Esophagus muscularis mucosa (tissue), 4 donors: ENCODE results near the gene TMPRSS11A. TPM values are rescaled to one million over a fixed set of nuclear protein-coding genes. Genes with fewer than 3 reads are reported as not detected.

Experiments used
- DNase-seq: peaks from one replicate; pipeline ENCODE4 v3.0.0-alpha.2; 2017; ENCODE audit errors: extremely low spot score
- H3K27ac ChIP-seq, 4 donors: fragments of 200-600 bp; sonication (generic); replicated peaks in 1 of 4; 1 replicate in 3 of 4; 2 replicates in 1 of 4; pipeline ENCODE4 v1.5.1; 2016 to 2019; ENCODE audit warnings: mild to moderate bottlenecking in 1 of 4
- H3K27me3 ChIP-seq, 4 donors: fragments of 200-600 bp; sonication (generic); one replicate each; pipeline versions ENCODE4 v1.5.1 to v1.6.0; 2016 to 2019
- H3K36me3 ChIP-seq, 4 donors: fragments of 200-600 bp; sonication (generic); one replicate each; pipeline ENCODE4 v1.5.1; 2016 to 2019
- H3K4me1 ChIP-seq, 4 donors: fragments of 200-600 bp; sonication (generic); one replicate each; pipeline ENCODE4 v1.5.1; 2016 to 2019
- H3K4me3 ChIP-seq, 4 donors: fragments of 200-600 bp; sonication (generic); 1 replicate in 2 of 4; 2 replicates in 2 of 4; pipeline ENCODE4 v1.5.1; 2016 to 2019; ENCODE audit warnings: mild to moderate bottlenecking in 4 of 4, moderate library complexity in 1 of 4
- H3K9me3 ChIP-seq, 4 donors: fragments of 200-600 bp; sonication (generic); 1 replicate in 3 of 4; 2 replicates in 1 of 4; pipeline ENCODE4 v1.5.1; 2016 to 2019
- EP300 ChIP-seq: sonication (generic); formaldehyde crosslinking; IDR thresholded peaks from one replicate; pipeline ENCODE4 v1.6.1; 2017; ENCODE audit warnings: antibody characterized with exemption
- POLR2A ChIP-seq: fragments of 450-650 bp; IDR thresholded peaks from one replicate; pipeline ENCODE4 v1.6.1; 2017; ENCODE audit warnings: antibody characterized with exemption, moderate library complexity, mild to moderate bottlenecking, low read depth
- POLR2AphosphoS5 ChIP-seq, 2 donors: sonication (generic); formaldehyde crosslinking; IDR thresholded peaks; one replicate each; pipeline ENCODE4 v1.6.1; 2017; ENCODE audit warnings: antibody characterized with exemption in 2 of 2
- WGBS: methylation state at CpG from one replicate; pipeline ENCODE4 v1.1.5; 2018; 5-methylcytosine and 5-hydroxymethylcytosine counted together
- intact Hi-C: fragments of 100-400 bp; cut with DNase I; formaldehyde crosslinking; loops from one replicate; pipeline ENCODE4 v1.15.1; 2023
- total RNA-seq, 4 donors: library from RNA; depleted of rRNA; stranded (reverse); fragments of >200 nt; gene quantifications; one replicate each; pipeline versions ENCODE4 v1.1.0 to v1.2.1, GENCODE V29; 2016
- TF ChIP-seq, protein P1 (sequence below), 3 experiments: fragments of 200-600 bp in 2 of 3; fragments of 450-650 bp in 1 of 3; sonication (generic) in 2 of 3; IDR thresholded peaks; one replicate each; pipeline ENCODE4 v1.5.1; 2017 to 2019; ENCODE audit warnings: antibody characterized with exemption in 3 of 3, mild to moderate bottlenecking in 2 of 3, moderate library complexity in 1 of 3

TMPRSS11A gene
- total RNA-seq, 4 donors from 2014 or later: 0.17 to 0.42 TPM; not detected in 2

DNA sequence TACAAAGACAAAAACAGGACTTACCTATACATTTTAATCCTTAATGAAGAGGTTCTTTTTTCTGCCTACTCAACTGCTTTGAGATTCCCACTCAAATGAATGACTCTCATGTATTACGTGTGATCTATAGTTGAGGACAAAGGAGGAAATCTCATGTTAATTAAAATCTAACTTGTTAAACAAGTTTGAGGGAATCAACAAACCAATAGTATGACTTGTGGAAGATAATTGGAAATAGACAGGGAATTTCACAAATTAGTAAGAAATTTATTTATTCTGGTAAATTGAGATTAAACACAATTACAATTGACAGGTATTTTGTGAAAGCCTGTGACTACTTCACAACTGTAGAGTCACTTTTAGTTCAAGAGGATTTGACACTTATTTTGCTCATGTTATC, 79.4 kb downstream of the TMPRSS11A start, which contains the start of gene TMPRSS11D:
Gene TMPRSS11D, minus strand, starts transcription at position 101 of the 400 bp plus-strand sequence. Its CDS starts 69 bp downstream, at position 32.
- Histone ChIP-seq H3K4me1 (no peaks in the 10 kb centered on the region), H3K27me3 (no peaks in the 10 kb centered on the region), H3K36me3 (no peaks in the 10 kb centered on the region), H3K27ac (no peak within 1 kb of the TSS), H3K9me3 (no peaks in the 10 kb centered on the region), H3K4me3 (no peak within 1 kb of the TSS)
- intact Hi-C loops: no loop called here
- 80% methylated on average over 1 of the region's 1 CpG for WGBS
- TF ChIP-seq, protein P1, sequence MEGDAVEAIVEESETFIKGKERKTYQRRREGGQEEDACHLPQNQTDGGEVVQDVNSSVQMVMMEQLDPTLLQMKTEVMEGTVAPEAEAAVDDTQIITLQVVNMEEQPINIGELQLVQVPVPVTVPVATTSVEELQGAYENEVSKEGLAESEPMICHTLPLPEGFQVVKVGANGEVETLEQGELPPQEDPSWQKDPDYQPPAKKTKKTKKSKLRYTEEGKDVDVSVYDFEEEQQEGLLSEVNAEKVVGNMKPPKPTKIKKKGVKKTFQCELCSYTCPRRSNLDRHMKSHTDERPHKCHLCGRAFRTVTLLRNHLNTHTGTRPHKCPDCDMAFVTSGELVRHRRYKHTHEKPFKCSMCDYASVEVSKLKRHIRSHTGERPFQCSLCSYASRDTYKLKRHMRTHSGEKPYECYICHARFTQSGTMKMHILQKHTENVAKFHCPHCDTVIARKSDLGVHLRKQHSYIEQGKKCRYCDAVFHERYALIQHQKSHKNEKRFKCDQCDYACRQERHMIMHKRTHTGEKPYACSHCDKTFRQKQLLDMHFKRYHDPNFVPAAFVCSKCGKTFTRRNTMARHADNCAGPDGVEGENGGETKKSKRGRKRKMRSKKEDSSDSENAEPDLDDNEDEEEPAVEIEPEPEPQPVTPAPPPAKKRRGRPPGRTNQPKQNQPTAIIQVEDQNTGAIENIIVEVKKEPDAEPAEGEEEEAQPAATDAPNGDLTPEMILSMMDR (IDR thresholded peaks at IDR 0.05): no peak
- TF ChIP-seq POLR2AphosphoS5 (IDR thresholded peaks at IDR 0.05) (no peak), POLR2A (no peak)
- no peak for DNase-seq

DNA sequence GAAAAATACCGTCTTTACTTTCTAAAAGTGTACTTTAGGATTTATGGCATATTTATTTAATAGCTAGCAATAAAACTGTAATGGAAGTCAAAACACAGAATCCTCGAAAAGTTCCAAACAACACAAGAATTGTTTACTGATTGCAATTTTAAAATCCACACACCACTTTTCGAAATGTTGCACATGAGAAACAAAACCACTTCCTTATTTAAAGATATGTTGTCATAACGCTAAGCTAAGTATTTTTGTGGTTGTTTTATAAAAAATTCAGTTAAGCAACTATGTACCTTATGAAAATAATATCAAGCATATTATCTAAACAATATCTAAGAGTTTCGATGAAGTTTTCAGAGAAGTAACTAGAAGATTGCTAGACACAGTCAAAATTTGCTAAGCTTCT, 79.8 kb downstream of the TMPRSS11A start:
- no peak for DNase-seq
- intact Hi-C loops: no loop called here
- H3K9me3 ChIP-seq: no peaks in the 10 kb centered on the region
- WGBS: 78% methylated on average over 5 of the region's 5 CpGs
- H3K36me3 ChIP-seq: no peaks in the 10 kb centered on the region
- H3K4me1 ChIP-seq: no peaks in the 10 kb centered on the region
- H3K27ac ChIP-seq: no peak overlapping the region
- H3K4me3 ChIP-seq: no peak overlapping the region
- no peaks in the 10 kb centered on the region for H3K27me3 ChIP-seq
- TF ChIP-seq POLR2AphosphoS5 (IDR thresholded peaks at IDR 0.05): no peak
- TF ChIP-seq, protein P1 (IDR thresholded peaks at IDR 0.05): no peak
- no peak for TF ChIP-seq EP300
- no peak for TF ChIP-seq POLR2A

DNA sequence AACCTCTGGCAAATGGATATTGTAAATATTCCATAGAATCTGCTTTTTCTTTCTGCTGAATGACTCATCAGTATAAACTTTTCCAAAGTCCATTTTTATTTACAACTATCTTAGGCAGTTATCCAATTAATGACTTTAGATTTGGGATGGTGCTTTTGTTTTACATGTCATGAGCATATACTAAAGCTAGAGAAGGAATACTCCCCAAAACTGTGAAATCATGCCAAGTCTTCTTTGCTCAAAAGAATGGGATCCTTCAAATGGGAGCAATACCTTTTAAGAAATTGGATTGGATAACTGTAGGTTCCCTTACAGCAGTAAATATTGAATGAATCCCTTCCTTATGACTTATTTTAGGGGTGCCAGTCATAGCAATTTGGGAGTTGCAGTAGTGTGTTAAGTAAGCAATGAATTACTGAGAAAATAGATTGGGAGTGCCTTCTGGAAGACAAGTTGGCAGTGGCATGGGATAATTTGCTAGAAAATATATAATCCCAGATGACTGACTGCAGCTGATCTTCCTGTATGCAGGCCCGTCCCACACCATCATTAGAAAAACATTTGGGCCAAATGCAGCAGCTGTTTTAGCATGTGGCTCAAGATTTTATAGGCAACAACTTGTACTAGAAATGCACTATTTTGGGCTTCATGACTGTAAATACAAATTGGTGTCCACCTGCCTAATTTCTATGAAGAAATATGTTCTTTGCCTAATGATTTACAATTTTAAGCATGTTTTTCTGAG, 82.3 kb downstream of the TMPRSS11A start:
- Histone ChIP-seq H3K27ac (no peak overlapping the region), H3K36me3 (no peaks in the 10 kb centered on the region), H3K9me3 (no peaks in the 10 kb centered on the region), H3K4me1 (no peaks in the 10 kb centered on the region), H3K27me3 (no peaks in the 10 kb centered on the region), H3K4me3 (no peak overlapping the region)
- no peak for DNase-seq
- 33% methylated on average over 1 of the region's 1 CpG for WGBS
- no peak for TF ChIP-seq POLR2AphosphoS5 (IDR thresholded peaks at IDR 0.05)
- no peak for TF ChIP-seq EP300
- no peak for TF ChIP-seq POLR2A
- TF ChIP-seq, protein P1 (IDR thresholded peaks at IDR 0.05): no peak
- intact Hi-C loops: no loop called here

DNA sequence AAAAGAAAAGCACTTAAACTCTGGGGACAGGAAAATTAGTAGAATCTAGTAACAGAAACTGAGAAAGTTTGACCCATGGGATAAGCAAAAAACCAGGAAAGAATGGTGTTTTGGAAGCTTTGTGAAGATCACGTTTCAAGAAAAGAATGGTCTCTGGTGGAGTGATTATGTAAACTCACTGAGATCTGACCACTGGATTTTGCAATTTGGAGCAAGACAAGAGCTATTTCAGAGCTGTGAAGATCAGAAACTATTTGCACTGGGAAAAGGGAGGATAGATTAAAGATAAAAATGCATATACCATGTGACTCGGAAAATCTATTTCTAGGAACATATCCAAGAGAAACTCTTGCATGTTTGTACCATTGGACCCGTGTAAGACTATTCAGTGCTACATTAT, 83.8 kb downstream of the TMPRSS11A start:
- no peaks in the 10 kb centered on the region for H3K27me3 ChIP-seq
- TF ChIP-seq, protein P1 (IDR thresholded peaks at IDR 0.05): no peak
- TF ChIP-seq POLR2A: no peak
- TF ChIP-seq POLR2AphosphoS5 (IDR thresholded peaks at IDR 0.05): no peak
- no peak for TF ChIP-seq EP300
- H3K4me3 ChIP-seq: no peak overlapping the region
- no peak overlapping the region for H3K27ac ChIP-seq
- H3K4me1 ChIP-seq: no peaks in the 10 kb centered on the region
- intact Hi-C loops: no loop called here
- H3K9me3 ChIP-seq: no peaks in the 10 kb centered on the region
- 85% methylated on average over 3 of the region's 3 CpGs for WGBS
- no peak for DNase-seq
- H3K36me3 ChIP-seq: no peaks in the 10 kb centered on the region
